Urothelium cell line (cell line): Measurements from ENCODE around the gene MTFMT.
"Not testable (repeated sequence)": the region's sequence is repeated elsewhere in the genome, so short reads cannot be mapped to it uniquely, and the experiment has no call there.

Experiments used
- DNase-seq: peaks from one replicate; pipeline ENCODE4 v3.0.0; 2011; ENCODE audit warnings: low spot score, mixed read lengths
- FAIRE-seq: peaks from 2 replicates; lab custom pipeline; 2011; peaks lifted over from hg19 to GRCh38; lab: Jason Lieb, UNC

MTFMT gene

GRCh38 chr15:65060641-65061397 lies 31.4 kb upstream of the MTFMT start:
- no peak for DNase-seq
- no peak for FAIRE-seq

GRCh38 chr15:65059931-65060596 lies 30.6 kb upstream of the MTFMT start:
- no peak for DNase-seq
- FAIRE-seq, result no peak

DNA sequence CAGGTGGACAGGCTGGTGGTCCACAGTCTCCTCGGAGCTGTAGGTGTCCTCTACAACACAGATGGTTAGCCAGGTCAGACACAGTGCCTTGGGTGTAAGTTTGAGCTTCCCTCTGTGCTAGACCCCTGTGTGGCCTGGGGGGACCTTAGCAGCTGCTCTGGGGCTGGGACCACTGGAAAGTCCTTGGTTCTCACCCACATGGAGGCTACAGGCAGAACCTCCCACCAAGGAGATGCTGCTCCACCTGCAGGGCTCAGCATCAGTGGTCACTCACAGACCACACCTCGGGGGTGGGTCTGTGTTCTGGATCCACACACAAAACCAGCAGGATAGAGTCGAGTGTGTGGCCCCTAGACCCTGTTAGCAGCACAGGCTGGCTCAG lies 29.9 kb upstream of the MTFMT start:
- DNase-seq (no peak), FAIRE-seq (no peak)

GRCh38 chr15:65058394-65059368 lies 29.2 kb upstream of the MTFMT start:
- DNase-seq (no peak), FAIRE-seq (no peak)

- FAIRE-seq (no peak), DNase-seq (peak; percentile 47)
Measured at GRCh38 chr15:65057549-65057940, 28.1 kb upstream of the MTFMT start.

- FAIRE-seq, result peak; percentile 82
- peak; percentile 62 for DNase-seq
Measured at GRCh38 chr15:65056868-65057548, 27.6 kb upstream of the MTFMT start.

DNA sequence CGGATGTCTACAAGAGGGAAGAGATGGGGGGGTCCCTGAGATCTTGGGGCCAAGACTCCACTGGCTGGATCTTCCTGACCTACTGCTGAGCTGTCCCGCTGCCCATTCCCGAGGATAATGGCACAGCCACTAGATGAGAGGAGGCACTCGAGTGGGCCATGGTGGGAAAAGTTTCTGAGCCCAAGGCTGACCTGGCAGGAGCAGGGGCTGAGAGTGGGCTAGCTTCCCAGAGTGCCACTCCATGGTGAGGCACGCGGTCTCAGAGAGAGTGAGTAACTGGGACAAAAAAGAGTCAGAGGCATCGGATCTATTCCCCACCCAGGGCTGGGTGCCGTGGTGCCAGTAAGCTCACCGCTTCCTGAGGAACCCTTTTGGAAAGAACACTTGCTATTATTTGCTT lies 26.7 kb upstream of the MTFMT start:
- no peak for DNase-seq
- FAIRE-seq, result no peak

GRCh38 chr15:65055201-65055870 lies 25.9 kb upstream of the MTFMT start:
- FAIRE-seq, result no peak
- DNase-seq, result no peak

DNA sequence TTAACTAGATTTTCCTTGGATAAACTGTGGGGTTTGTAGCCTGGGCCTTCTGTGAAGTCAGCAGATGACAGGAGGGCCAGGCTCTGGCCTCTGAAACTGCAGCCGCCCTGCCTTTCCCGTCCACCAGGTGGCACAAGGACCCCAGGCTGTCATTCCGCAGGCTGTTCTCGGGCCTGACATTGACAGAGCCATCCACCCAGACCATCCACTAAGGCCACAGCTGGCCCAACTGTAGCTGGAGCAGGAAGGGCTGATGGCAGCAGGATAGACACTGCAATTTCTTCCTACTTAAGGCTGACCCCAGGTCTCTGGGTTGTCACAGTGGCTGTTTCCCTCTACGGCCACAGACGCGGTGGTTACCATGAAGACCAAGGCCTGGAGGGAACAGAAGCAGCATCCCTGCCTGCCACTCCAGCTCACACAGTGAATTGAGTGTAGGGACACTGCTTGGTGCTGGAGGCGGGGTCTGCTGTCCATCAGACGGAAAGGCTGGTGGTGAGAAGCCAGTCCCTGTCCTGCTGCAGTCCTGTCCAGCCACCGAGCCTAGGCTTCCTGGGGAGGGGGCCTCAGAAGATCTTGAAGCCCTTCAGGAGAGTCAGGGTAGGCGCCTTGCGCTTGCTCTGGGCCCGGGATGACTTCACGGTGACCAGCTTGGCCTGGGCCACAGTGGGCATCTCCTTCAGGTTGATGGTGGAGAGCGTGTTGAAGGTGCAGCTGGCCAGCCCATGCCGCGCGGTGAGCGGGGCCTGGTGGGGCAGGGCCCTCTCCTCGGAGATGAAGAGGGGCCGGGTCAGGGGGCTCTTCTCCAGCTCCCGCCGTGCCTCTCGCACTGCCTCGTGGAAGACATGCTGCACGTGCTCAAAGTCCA lies 25.1 kb upstream of the MTFMT start:
- DNase-seq, result peak; percentile 86
- FAIRE-seq, result peak; percentile 83

DNA sequence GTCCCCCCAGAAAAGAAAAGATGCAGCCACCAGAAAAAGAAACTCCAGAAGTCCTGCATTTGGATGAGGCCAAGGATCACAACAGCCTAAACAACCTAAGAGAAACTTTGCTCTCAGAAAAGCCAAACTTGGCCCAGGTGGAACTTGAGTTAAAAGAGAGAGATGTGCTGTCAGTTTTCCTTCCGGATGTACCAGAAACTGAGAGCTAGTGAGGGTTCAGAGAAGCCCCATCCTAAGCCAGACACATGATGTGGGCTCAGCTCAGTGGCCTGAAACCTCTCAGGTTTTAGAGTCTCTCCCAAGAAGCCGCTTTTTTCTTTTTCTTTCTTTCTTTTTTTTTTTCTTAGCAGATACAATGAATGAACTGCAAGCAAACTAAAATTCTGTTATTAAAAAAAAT lies 23.5 kb upstream of the MTFMT start:
- no peak for DNase-seq
- FAIRE-seq, result no peak

DNA sequence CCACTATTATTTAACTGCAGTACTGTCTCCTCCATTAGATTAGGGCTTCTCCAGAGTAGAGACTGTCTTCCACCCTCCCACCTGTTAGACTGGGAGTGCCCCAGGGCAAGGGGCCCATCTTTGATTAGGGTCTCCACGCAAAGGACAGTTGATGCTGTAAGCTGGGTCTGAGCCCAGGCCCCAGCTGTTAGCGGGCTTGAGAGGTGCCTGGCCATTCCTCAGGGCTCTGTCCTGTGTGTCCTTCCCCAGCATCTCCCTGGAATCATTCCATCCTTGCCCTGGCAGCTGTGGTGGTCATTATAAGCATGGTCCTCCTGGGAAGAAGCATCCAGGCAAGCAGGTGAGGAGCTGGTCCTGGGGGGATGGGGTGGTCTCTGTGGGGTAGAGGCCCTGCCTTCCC lies 21.8 kb upstream of the MTFMT start:
- FAIRE-seq (no peak), DNase-seq (no peak)

- DNase-seq (no peak), FAIRE-seq (no peak)
Measured at GRCh38 chr15:65050270-65050669, 20.8 kb upstream of the MTFMT start.

DNA sequence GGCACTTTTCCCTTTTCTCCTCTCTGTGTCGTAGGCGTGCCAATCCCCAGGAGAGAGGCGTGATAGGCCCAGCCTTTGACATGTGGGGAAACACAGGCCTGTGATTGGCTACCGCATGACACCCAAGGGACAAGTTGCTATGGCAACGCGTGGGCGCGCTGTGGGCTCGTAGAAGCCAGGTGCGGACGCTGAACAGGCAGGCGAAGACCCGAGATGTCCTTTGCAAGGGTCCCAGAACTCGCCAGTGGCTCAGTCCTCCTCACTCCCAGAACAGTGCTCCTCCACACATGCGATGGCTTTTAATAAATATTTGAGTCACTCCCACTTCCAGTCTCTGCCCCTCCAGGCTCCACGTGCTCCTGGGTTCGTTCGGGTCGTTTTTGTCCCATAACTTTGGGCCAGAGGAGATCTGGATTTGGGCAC lies 20.0 kb upstream of the MTFMT start:
- FAIRE-seq (peak; percentile 92), DNase-seq (peak; percentile 100)

DNA sequence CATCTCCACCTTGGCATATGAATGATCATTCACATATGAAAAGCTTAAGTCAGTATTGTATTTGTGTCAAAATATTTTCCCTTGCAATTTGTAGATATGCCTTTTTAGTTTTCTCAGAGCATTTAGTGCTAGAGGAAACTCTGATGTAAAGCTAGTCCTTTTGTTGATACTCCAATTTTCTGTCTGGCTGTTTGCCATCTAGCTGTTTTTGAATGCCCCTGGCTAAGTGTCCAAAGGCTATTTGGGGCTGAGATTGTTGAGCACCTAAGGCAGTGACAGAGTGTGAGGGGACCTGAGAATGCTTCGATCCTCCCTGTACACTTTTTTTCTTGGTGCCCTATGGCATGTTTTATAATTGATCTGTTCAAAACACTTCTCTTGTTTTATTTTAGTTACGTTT lies 18.8 kb upstream of the MTFMT start:
- FAIRE-seq (no peak), DNase-seq (no peak)

DNA sequence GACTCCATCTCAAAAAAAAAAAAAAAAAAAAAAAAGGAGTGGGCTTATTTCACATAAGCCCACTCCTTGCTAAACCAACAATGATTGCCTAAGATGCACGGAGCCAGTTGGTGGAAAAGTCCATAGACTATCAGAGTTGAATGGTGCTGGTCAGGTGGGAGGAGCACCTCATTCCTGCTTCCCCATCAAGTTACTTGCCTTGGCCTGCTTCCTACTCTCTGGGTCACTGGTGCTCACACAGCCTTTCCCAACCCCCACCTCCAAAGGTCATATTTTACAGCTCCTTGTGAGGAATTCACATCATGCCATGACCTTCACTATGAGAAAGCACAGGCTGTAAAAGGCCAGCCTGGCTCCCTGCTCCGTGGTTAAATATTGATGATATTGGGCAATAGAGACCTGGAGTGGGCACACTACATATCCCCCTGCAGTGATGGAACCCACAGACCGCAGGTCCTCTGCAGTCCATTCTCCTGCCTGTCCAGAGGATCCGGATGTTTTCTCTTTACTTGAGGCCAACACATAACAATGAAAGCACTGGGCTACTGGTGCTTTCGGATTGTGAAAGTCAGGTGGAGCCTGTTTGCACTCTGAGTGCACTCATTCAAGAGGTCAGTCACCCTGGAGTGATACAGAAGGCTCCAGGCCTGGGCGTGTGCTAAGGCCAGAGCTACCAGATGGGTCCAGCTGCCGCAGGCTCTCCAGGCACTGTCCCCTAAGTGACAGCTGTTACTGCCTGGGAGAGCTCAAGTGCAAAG lies 15.5 kb upstream of the MTFMT start, which contains the start of gene SLC51B:
TSS of gene SLC51B (plus strand) at position 664 of the 758 bp plus-strand sequence. CDS start 4,618 bp downstream, outside the sequence.
- DNase-seq (no peak), FAIRE-seq (no peak)

GRCh38 chr15:65044218-65044617 lies 14.8 kb upstream of the MTFMT start:
- not testable (repeated sequence) for FAIRE-seq, DNase-seq

- no peak for FAIRE-seq
- no peak for DNase-seq
Measured at GRCh38 chr15:65042776-65043327, 13.4 kb upstream of the MTFMT start.

DNA sequence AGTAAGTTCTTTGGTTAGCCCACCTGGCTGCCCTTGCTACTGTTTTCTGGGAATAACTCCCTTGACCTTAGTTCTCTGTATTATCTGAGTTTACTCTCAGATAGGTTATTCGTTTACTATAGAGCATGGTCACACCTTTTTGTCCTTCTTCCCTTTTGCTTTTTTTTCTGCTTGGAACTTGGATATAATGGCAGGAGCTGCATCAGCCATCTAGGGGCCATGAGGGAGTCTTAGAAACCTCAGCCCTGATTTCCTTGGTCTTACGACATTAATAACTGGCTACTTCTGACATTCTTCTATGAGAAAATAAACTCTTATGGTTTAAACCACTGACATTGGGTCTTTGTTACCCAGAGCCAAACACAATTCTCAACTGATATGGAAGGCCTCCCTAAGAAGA lies 12.3 kb upstream of the MTFMT start:
- DNase-seq (no peak), FAIRE-seq (no peak)
